Stimulated activated naive CD8-positive, alpha-beta T cell treated with anti-CD3 and anti-CD28 coated beads, Interleukin-15, amount 100 ng/mL, for 72 hours (primary cell): ENCODE results near the gene GALNT2.

ENCODE experiments used
- ATAC-seq: fragments of 150-1000 bp; cut with Tn5 transposase; 2 replicates; pipeline ENCODE4 v1.10.0; 2021; ENCODE audit warnings: mild to moderate bottlenecking, moderate library complexity
- DNase-seq, 2 donors: peaks; one replicate each; pipeline ENCODE4 v3.0.0; 2021 to 2022
- H3K27ac Mint-ChIP-seq, 2 donors: one replicate each; pipeline ENCODE4 v1.8.0; 2022; ENCODE audit warnings: mild to moderate bottlenecking in 2 of 2, mixed read lengths in 2 of 2, moderate library complexity in 2 of 2
- H3K27me3 Mint-ChIP-seq: one replicate; pipeline ENCODE4 v1.8.0; 2022; ENCODE audit warnings: mixed read lengths
- H3K4me1 Mint-ChIP-seq: one replicate; pipeline ENCODE4 v1.8.0; 2022; ENCODE audit warnings: mild to moderate bottlenecking, mixed read lengths
- H3K4me3 Mint-ChIP-seq, 2 donors: one replicate each; pipeline ENCODE4 v1.8.0; 2022; ENCODE audit warnings: mild to moderate bottlenecking in 2 of 2, mixed read lengths in 2 of 2, moderate library complexity in 1 of 2
- H3K9me3 Mint-ChIP-seq, 2 donors: one replicate each; pipeline ENCODE4 v1.8.0; 2022; ENCODE audit warnings: mixed read lengths in 2 of 2

Gene GALNT2

DNA sequence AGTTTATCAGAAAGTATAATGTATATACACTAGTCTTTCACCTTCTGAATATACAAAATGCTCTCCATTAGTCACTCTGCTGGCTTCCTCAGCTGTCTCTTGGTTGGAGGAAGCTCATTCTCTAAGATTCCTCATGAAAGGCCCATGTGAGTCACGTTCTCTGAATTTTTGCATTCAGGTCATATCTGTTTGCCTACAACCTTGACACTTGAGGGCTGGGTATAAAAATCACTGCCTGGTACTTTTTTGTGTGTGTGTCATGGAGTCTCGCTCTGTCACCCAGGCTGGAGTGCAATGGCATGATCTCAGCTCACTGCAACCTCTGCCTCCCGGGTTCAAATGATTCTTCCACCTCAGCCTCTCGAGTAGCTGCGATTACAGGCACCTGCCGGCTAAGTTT lies 2.8 kb upstream of the GALNT2 start:
- H3K9me3 Mint-ChIP-seq, result peaks cover 7 to 12% of the 10 kb centered on the region in 2 donors
- H3K27me3 Mint-ChIP-seq, result no peaks in the 10 kb centered on the region
- DNase-seq (no peak), ATAC-seq (no peak)
- peaks cover 21% of the 10 kb centered on the region for H3K4me1 Mint-ChIP-seq
- no peak overlapping the region for H3K4me3 Mint-ChIP-seq
- H3K27ac Mint-ChIP-seq, result no peak overlapping the region

DNA sequence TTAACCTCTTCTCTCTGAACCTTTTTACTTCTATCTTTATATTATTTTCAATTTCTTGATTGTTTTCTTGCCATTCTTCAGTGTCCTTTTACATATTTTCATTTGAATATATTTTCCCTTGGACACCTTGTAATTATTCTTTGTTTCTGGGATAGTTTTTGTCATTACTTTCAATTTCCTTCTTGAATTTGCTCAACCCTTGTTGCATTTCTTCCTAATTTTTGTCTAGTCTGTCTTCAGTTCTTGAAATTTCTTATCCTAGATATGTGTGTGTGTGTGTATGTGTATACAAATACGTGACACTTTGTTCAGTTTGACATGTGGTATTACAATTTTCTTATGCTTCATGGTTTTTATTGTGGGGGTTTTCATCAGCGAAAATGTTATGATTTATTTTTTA lies 1.9 kb upstream of the GALNT2 start:
- Mint-ChIP-seq H3K4me3 (no peak overlapping the region), H3K27ac (no peak overlapping the region), H3K4me1 (peaks cover 30% of the 10 kb centered on the region), H3K9me3 (peaks cover 7 to 12% of the 10 kb centered on the region in 2 donors), H3K27me3 (no peaks in the 10 kb centered on the region)
- no peak for ATAC-seq
- DNase-seq, result no peak

DNA sequence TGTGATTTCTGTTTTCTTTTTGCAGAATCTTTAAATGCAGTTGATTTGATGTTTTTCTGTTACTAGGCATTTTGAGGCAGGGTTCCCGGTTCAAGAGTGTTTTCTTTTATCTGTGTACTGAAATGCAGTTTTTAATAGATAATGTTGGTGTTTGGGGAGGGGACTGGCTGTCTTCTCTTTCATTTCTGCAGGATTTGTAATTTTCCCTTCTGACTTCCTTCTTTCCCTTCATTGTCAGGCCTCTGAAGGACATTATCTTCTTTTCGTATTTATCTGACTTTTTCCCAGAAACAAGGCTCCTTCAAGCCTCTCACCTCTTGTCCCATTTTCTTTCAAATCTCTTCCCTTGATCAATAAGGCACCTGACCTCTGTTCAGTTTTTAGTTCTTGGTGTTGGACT lies 1.5 kb upstream of the GALNT2 start:
- ATAC-seq (no peak), DNase-seq (no peak)
- H3K27ac Mint-ChIP-seq, result no peak overlapping the region
- peaks cover 34% of the 10 kb centered on the region for H3K4me1 Mint-ChIP-seq
- H3K27me3 Mint-ChIP-seq, result no peaks in the 10 kb centered on the region
- no peak overlapping the region for H3K4me3 Mint-ChIP-seq
- peaks cover 7 to 12% of the 10 kb centered on the region in 2 donors for H3K9me3 Mint-ChIP-seq

DNA sequence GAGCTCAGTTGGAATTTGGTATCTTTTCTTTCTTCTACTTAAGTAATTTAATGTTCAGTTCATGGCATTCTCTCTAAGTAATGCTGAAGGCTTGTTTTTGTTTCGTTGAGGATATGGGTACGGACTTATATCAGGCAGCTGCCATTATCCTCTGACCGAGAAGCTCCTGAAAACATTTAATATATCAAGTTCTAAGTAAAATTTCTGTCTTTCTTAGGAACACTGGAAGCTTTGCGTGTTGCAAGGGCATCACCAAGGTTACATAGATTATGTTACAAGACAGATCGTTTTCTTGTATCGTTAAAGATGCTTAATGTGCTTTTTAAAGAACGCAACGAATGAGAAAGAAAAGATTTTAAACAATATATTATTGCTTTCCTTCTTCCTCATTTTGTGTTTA lies 1.0 kb upstream of the GALNT2 start:
- no peak for ATAC-seq
- H3K4me3 Mint-ChIP-seq, result peak overlapping the region; percentile 73 to 77
- DNase-seq, result no peak
- H3K27ac Mint-ChIP-seq, result peak overlapping the region; percentile 60 to 92
- peaks cover 7% of the 10 kb centered on the region in 2 donors for H3K9me3 Mint-ChIP-seq
- no peaks in the 10 kb centered on the region for H3K27me3 Mint-ChIP-seq
- H3K4me1 Mint-ChIP-seq, result peaks cover 39% of the 10 kb centered on the region

DNA sequence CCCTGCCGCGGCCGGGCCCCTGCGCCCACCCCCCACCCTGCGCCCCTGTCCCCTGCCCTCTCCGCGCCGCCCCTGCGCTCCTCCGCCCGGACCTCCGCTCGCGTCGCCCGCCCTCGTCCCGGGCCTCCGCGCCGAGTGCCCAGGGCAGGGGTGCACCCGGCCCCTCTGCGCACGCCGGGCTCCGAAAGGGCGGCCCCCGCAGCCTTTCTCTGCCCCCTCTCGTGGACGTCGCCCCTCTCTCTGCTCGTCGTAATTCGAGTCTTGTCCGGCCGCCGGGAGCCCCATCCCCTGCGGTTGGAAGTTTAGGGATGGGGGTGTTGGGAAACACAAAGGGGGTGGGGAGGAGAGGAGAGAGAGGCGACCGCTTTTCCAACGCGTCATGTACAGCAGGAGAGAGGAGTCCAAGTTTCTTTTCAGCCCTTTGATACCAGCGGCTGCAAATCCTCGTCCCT lies 407 bp downstream of the GALNT2 start:
- Mint-ChIP-seq H3K4me3 (peak overlapping the region; percentile 84 to 89), H3K4me1 (peaks cover 51% of the 10 kb centered on the region), H3K27me3 (no peaks in the 10 kb centered on the region), H3K27ac (peak overlapping the region; percentile 86 to 94), H3K9me3 (peaks cover 3 to 4% of the 10 kb centered on the region in 2 donors)
- DNase-seq (no peak), ATAC-seq (peak; percentile 53)

DNA sequence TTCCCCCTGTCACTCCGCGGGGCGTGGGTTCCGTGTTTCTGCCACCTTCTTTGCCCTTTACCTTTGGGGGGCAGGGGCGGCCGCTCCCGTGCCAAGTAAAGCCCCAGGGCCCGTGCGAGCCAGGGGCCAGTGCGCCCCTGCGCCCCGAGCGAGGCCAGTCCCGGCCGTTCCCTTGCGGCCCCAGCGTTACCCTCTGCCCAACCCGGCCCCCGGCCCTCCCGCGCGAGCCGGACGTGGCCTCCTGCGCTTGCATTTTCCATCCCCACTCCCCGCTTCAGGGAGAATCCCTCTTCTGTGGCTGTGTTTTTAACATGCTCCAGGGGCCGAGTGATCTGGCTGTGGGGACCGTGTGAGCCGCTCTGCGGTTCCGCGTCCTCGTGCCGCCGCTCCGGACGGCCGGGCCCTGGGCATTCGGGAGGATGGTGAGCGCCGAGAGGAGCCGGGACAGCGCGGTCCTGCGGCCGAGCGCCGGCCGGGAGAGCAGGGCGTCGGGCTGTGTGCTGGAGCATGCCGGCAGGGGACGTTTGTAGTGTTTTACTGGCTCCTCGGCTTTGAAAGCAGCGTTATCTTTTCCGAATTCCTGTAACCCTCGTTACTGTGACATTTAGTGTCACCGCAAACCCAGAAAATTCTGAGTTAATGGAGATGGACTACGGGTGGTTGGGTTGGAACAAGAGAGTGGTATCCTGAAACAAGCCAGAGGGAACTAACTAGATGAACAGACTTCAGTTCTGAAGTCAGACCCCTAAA lies 1.0 kb downstream of the GALNT2 start:
- peak overlapping the region; percentile 94 for H3K27ac Mint-ChIP-seq
- ATAC-seq, result peak; percentile 1
- peaks cover 57% of the 10 kb centered on the region for H3K4me1 Mint-ChIP-seq
- DNase-seq, result peak; percentile 21 to 35
- H3K4me3 Mint-ChIP-seq, result peak overlapping the region; percentile 84 to 89
- no peaks in the 10 kb centered on the region for H3K27me3 Mint-ChIP-seq
- peaks cover 0 to 4% of the 10 kb centered on the region in 2 donors for H3K9me3 Mint-ChIP-seq

DNA sequence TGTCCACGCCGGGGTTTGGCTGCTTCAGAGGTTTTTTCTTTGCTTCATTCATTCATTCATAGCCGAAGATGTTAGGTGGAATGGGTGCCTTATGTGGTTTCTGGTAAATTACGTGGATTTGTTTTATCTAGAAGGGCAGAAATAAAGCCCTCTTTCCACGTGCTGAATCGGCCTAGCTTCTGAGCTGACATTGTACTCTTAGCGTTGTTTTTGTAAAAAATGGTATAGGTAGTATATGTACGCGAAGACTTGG lies 1.5 kb downstream of the GALNT2 start:
- Mint-ChIP-seq H3K27ac (peak overlapping the region in 1 of 2 donors; percentile 94), H3K9me3 (peaks cover 0 to 4% of the 10 kb centered on the region in 2 donors), H3K4me3 (peak overlapping the region; percentile 84 to 89), H3K4me1 (peaks cover 62% of the 10 kb centered on the region), H3K27me3 (no peaks in the 10 kb centered on the region)
- ATAC-seq (no peak), DNase-seq (no peak)

DNA sequence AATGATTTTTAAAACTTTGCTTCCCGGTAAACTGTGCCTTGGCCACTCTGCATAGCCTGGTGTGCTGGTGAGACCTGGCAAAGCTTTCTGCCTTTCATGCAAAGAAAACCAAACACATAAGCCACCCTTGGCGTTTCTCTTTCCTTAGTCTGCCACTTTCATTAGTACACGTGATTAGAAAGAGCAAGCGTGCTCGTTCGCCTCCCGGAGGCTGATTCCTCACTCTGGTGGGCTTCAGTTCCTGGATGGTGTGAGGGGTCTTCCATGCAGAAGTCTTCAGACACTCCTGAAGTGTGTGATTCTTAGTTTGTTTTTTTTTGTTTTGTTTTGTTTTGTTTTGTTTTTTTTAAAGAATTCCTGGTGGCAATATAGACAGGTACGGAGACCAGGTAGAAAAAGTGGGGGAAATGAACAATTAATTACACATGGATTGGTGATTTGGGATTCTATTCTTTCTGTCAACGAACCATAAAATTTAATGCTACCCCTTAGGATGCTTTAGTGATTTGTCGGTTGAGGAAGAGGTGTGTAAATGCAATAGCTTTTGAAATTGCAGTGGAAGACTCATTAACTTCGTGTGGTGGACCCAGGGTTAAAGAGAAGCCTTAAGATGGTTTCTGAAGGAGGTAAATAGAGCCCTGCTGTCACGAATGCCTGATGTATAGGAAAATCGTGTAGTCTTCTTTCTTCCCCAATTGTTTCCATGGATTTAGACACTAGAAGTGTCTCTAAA lies 2.1 kb downstream of the GALNT2 start:
- Mint-ChIP-seq H3K9me3 (peaks cover 0 to 2% of the 10 kb centered on the region in 2 donors), H3K27ac (peak overlapping the region; percentile 66 to 94), H3K27me3 (no peaks in the 10 kb centered on the region), H3K4me3 (peak overlapping the region; percentile 84 to 89), H3K4me1 (peaks cover 67% of the 10 kb centered on the region)
- ATAC-seq, result no peak
- no peak for DNase-seq

DNA sequence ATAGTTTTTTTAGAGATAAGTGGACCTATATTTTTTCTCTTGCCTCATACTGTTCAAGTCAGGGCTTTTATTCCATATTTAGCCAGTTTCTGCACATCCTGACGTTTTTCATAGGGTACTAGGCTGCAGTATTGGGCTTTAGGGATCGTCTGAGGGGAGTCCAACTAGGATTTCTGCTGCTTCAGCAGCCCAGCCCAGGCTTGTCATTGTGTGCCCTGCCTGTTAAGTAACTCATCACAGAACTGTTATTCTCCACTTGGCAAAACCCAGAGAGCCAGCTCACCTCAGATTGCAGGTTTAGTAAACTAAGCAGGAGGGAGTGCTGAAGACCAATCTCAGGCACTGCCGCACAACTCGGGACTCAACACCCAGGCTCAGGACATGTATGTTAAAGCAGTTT lies 2.8 kb downstream of the GALNT2 start:
- H3K27ac Mint-ChIP-seq, result no peak overlapping the region
- H3K4me1 Mint-ChIP-seq, result peaks cover 67% of the 10 kb centered on the region
- ATAC-seq (no peak), DNase-seq (no peak)
- peak overlapping the region; percentile 84 to 89 for H3K4me3 Mint-ChIP-seq
- H3K27me3 Mint-ChIP-seq, result no peaks in the 10 kb centered on the region
- H3K9me3 Mint-ChIP-seq, result no peaks in the 10 kb centered on the region

DNA sequence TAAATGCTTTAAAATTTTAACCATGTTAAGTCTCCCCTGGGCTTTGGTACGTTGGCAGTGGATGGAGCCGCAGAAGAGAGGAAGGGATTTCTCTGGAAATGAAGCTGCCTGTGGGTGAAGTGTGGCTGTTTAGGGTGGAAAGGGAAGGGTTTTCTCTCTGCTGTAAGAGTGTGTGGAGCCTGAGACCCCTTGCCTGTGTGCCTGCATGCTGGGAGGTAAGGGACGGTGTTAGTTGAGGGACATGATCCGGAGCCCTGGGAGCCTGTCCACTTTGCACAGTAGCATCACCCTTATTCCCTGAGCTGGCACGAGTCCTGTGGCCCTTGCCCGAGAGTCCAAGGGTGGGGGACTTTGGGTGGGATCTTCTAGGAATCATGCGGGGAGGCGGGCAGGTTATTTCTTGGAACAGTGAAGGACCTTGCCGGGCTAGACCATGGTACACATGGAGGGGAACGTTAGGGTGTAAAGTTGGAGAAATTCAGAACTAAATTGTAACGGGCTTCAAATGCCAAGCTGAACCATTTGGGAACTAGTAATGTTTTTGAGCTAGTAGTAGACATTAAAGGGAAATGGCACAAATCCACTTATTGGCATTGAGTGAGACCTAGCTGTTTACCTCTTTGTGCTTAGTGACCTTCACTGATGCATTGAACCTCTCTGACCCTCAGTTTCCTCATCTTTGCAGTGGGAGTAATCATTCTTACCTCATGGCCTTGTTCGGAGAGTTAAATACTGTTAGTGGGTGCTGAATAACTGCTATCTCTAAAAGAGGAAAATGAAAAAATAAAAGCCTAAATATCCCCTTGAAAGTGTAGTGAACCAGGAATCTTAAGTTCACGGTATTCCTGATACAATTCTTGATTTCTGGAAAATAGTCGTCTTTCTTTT lies 3.5 kb downstream of the GALNT2 start:
- Mint-ChIP-seq H3K9me3 (no peaks in the 10 kb centered on the region), H3K4me1 (peaks cover 70% of the 10 kb centered on the region)

DNA sequence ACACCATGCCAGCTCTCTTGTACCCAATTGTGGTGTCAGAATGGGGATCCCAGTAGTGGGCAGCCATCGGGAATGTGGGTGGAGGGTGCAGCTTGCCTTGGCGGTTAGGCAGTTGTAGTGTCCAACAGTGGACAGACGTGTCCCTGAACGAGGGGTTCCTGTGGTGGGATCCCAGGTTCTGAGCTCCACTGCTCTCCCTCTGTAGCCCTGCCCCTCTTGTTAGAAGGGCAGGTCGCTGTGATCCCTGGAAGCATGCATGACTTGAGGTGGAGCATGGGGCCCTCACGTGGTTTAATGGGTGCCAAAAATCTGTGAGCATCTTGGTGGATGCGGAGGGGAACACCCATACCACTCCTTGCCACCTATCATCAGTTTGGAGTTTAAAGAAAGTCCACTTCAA lies 4.3 kb downstream of the GALNT2 start:
- Mint-ChIP-seq H3K9me3 (no peaks in the 10 kb centered on the region), H3K27me3 (no peaks in the 10 kb centered on the region), H3K27ac (no peak overlapping the region), H3K4me3 (no peak overlapping the region), H3K4me1 (peaks cover 70% of the 10 kb centered on the region)
- ATAC-seq (no peak), DNase-seq (no peak)

More for the DNA sequence above, 3.5 kb downstream of the GALNT2 start:
- DNase-seq, result no peak
- peak overlapping the region in 1 of 2 donors; percentile 9 for H3K4me3 Mint-ChIP-seq
- H3K27ac Mint-ChIP-seq, result peak overlapping the region in 1 of 2 donors; percentile 85
- H3K27me3 Mint-ChIP-seq, result no peaks in the 10 kb centered on the region
- no peak for ATAC-seq

DNA sequence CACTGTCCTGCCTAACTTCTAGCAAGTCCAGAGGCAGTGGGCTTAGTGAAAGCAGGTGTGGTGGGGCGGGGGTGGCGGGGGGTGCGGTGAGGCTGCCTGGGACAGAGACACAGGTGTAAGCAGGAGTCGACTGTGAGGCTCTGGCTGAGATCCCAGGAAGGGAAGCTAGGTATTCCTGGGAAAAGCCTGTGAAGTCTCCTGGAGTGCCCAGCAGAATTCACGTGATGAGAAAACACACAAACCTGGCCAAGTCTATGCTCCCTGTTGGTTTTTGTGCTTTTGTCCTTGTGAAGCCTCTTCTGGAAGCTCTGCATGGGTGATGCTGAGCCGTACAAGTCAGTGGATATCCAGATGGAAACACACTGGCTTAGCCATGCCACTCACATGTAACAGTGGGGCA lies 5.3 kb downstream of the GALNT2 start:
- Mint-ChIP-seq H3K4me3 (no peak overlapping the region), H3K27ac (no peak overlapping the region), H3K27me3 (no peaks in the 10 kb centered on the region), H3K4me1 (peaks cover 78% of the 10 kb centered on the region), H3K9me3 (no peaks in the 10 kb centered on the region)
- ATAC-seq, result no peak
- DNase-seq, result no peak

DNA sequence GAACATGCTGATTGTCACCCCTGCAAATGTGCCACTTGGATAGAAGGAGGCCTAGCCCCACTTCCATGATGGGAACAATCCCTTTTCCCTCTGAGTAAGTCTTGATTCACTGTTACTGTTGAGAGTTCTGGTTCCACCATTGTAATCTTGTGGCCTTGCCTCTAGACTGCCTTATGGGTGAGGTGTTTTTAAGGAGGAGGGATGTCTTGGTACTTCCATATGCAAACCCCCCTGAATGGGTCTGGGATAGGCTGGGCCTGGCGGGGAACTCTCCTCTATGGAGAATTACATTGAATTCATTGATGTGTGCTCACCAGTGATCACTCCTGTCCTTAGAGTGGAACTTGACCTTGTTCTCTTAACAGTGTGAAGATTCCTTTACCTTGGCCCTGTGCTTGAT lies 5.8 kb downstream of the GALNT2 start:
- H3K4me1 Mint-ChIP-seq, result peaks cover 83% of the 10 kb centered on the region
- no peak overlapping the region for H3K27ac Mint-ChIP-seq
- H3K4me3 Mint-ChIP-seq, result no peak overlapping the region
- DNase-seq (no peak), ATAC-seq (no peak)
- H3K27me3 Mint-ChIP-seq, result no peaks in the 10 kb centered on the region
- H3K9me3 Mint-ChIP-seq, result no peaks in the 10 kb centered on the region

DNA sequence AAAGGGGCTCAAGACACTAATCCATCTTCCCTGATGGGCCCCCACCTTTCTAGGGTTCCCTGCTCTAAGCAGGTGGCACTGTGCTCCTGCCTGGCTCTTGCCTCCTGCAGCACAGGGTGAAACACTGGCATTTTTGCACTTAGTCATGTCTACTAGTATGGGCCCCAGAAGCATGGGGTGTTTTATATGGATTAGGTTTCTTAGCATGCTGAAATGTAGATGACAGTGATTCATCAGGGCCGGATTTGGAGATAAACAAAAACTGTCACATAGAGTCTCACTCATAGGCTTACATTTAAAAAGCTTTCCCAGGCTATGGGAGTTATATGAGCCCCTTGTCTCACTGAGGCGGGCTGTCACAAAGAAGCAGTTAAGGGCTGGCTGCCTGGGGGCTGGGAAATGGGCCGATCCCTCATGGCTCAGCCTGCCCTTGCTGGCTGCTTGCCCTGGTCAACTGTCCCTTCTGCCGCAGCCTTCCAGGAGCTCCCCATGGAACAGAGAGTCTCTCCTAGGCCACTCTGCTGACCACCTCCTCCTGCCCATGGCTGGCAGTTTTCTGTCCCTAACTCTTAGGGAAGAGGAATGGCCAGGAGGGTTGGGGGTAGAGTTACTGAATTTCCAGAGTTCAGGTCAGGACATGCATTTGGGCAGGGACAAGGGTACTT lies 6.5 kb downstream of the GALNT2 start:
- Mint-ChIP-seq H3K27ac (no peak overlapping the region), H3K27me3 (no peaks in the 10 kb centered on the region), H3K4me1 (peaks cover 83% of the 10 kb centered on the region), H3K9me3 (no peaks in the 10 kb centered on the region), H3K4me3 (no peak overlapping the region)
- ATAC-seq (peak; percentile 44), DNase-seq (no peak)

DNA sequence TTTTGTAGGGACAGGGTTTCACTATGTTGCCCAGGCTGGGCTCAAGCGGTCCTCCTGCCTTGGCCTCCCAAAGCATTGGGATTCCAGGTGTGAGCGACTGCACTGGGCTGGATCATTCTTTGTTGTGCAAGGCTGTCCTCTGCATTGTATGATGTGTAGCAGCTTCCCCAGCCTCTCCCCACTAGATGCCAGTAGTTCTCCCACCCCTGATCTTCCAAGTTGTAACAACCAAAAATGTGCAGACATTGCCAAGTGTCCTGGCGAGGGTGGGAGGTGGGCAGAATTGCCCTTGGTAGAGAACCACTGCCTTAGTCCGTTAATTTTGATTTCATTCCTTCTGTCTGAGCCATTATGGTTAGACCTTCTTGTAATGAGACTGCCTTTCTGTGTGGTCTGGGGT lies 7.2 kb downstream of the GALNT2 start:
- H3K27me3 Mint-ChIP-seq, result no peaks in the 10 kb centered on the region
- H3K4me1 Mint-ChIP-seq, result peaks cover 75% of the 10 kb centered on the region
- H3K9me3 Mint-ChIP-seq, result no peaks in the 10 kb centered on the region
- H3K4me3 Mint-ChIP-seq, result no peak overlapping the region
- no peak for DNase-seq
- no peak overlapping the region for H3K27ac Mint-ChIP-seq
- no peak for ATAC-seq
